Astrocyte (in vitro differentiated cells and primary cell): ENCODE results near the gene SETD1B.

Experiments used
- CTCF ChIP-seq: IDR thresholded peaks from 2 replicates; pipeline ENCODE4 v1.5.1; 2011; ENCODE audit warnings: low read depth, mild to moderate bottlenecking, inconsistent platforms, low read length, moderate library complexity; ENCODE audit not compliant: insufficient read depth
- EZH2 ChIP-seq: IDR thresholded peaks from 2 replicates; pipeline ENCODE4 v1.6.1; 2012; ENCODE audit warnings: mild to moderate bottlenecking, low read length, inconsistent platforms; ENCODE audit not compliant: insufficient read depth

- TF ChIP-seq CTCF (no peak), EZH2 (no peak)
These were observed 33.4 kb upstream of the SETD1B start for GRCh38 chr12:121770388-121770787.
